Transverse colon (tissue), 4 donors: Measurements from ENCODE around the gene TFAP2E. TPM values are rescaled to one million over a fixed set of nuclear protein-coding genes. Genes with fewer than 3 reads are reported as not detected.
A peak's percentile ranks its signal among the peaks of the same experiment; 100 is the strongest.

ENCODE experiments used
- DNase-seq: peaks from one replicate; pipeline ENCODE4 v3.0.0-alpha.2; 2019
- H3K27ac ChIP-seq, 4 donors: fragments of 200-600 bp; sonication (generic); 2 replicates each; pipeline ENCODE4 v1.5.1; 2016 to 2018; ENCODE audit warnings: inconsistent platforms in 4 of 4
- H3K27me3 ChIP-seq: fragments of 200-600 bp; sonication (generic); 2 replicates; pipeline ENCODE4 v1.5.1; 2017; ENCODE audit warnings: inconsistent platforms
- H3K36me3 ChIP-seq, 4 donors: fragments of 200-600 bp; sonication (generic); 2 replicates each; pipeline ENCODE4 v1.5.1; 2017 to 2019; ENCODE audit warnings: inconsistent platforms in 4 of 4
- H3K4me1 ChIP-seq, 4 donors: fragments of 200-600 bp; sonication (generic); 2 replicates each; pipeline ENCODE4 v1.5.1; 2017 to 2020; ENCODE audit warnings: inconsistent platforms in 4 of 4
- H3K4me3 ChIP-seq, 4 donors: fragments of 200-600 bp; sonication (generic); 1 replicate in 1 of 4; 2 replicates in 3 of 4; pipeline versions ENCODE4 v1.5.1 to v1.6.1; 2017 to 2019; ENCODE audit warnings: inconsistent platforms in 4 of 4
- H3K9me3 ChIP-seq, 2 donors: fragments of 200-600 bp; sonication (generic); 2 replicates each; pipeline ENCODE4 v1.5.1; 2017 to 2019; ENCODE audit warnings: inconsistent platforms in 2 of 2
- CTCF ChIP-seq, 5 experiments: fragments of 200-600 bp in 3 of 5; fragments of 450-650 bp in 2 of 5; sonication (generic) in 3 of 5; IDR thresholded peaks; 1 replicate in 2 of 5; 2 replicates in 3 of 5; pipeline ENCODE4 v1.5.1; 2016 to 2017; ENCODE audit warnings: antibody characterized with exemption in 5 of 5, inconsistent platforms in 3 of 5, mild to moderate bottlenecking in 2 of 5, moderate library complexity in 1 of 5
- EP300 ChIP-seq: sonication (generic); formaldehyde crosslinking; IDR thresholded peaks from one replicate; pipeline ENCODE4 v1.6.1; 2017; ENCODE audit warnings: antibody characterized with exemption, low read depth
- POLR2A ChIP-seq: fragments of 450-650 bp; IDR thresholded peaks from one replicate; pipeline ENCODE4 v1.6.1; 2016; ENCODE audit warnings: antibody characterized with exemption, mild to moderate bottlenecking, moderate library complexity
- POLR2AphosphoS5 ChIP-seq, 3 donors: sonication (generic); formaldehyde crosslinking; IDR thresholded peaks; one replicate each; pipeline ENCODE4 v1.6.1; 2016; ENCODE audit warnings: antibody characterized with exemption in 3 of 3
- WGBS, 2 donors: methylation state at CpG; one replicate each; pipeline ENCODE4 v1.1.5; 2018; ENCODE audit warnings: low coverage in 1 of 2; 5-methylcytosine and 5-hydroxymethylcytosine counted together
- in situ Hi-C, 4 donors: fragments of 200-750 bp; cut with MboI; loops; one replicate each; pipeline versions ENCODE4 v1.15.0 to v1.15.1; 2017; ENCODE audit warnings: low sequenced_read_pairs in 3 of 4, low pct_ligation_motif_present in 1 of 4, low pct_unique_long_range_greater_than_20kb in 1 of 4
- intact Hi-C: fragments of 100-400 bp; cut with DNase I; formaldehyde crosslinking; loops from one replicate; pipeline ENCODE4 v1.15.1; 2023; ENCODE audit warnings: low total_unique reads
- total RNA-seq, 4 donors: library from RNA; depleted of rRNA; stranded (reverse); fragments of >200 nt; gene quantifications; one replicate each; pipeline ENCODE4 v1.1.0, GENCODE V29; 2016

The TFAP2E gene
- total RNA-seq, 4 donors from 2014 or later = 0.27 to 1.4 TPM; not detected in 2

DNA sequence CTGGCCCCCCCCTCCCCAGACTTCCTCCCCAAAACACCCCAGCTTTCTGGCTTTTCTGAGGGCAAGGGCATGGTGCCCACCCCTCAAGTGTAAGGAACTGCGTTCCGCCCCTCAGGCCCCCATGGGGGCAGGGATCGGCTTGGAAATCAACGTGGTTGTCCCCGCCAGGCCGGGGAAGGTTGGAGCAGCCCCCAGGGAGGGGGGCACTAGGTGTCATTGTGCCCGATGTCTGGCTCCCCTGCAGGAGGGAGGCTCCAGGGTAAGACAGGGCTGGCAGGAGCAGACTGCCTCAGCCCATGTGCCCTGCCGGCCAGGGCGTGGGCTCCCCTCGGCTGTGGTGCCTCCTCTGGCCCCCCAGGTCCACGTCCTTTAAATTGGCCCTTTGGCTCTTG is 7.4 kb upstream of the TFAP2E start:
- intact Hi-C loops = loop anchor here (5.0 kb wide), 1 partner anchor 162 kb away; no protein-coding TSS in a partner anchor

DNA sequence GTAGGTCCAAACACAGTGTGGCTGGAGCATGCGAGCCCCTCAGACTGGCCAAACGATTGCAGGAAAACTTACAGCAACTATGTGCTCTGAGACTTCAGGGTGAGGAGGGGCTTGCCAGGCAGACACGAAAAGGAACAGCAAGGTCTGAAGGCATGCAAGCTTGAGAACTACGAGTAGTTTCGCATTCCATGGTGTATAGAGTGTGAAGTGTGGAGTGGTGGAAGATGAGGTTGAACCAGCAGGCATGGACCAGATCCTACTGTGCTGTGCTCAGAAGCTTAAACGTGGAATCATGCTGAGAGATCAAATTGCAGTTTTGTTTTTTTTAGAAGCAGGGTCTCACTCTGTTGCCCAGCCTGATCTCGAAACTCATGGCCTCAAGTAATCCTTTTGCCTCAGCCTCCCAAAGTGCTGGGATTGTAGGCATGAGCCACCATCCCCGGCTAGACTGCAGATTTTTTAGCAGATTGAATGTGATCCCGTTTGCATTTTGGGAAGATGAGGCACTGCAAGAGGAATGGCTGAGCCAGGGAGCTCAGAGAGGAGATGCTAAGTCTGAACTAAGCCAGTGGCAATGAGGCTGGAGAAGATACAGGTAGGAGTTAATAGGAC is 5.1 kb upstream of the TFAP2E start:
- Histone ChIP-seq H3K4me3 (no peak overlapping the region), H3K9me3 (no peaks in the 10 kb centered on the region), H3K27ac (no peak overlapping the region), H3K4me1 (peaks cover 0 to 6% (median 3%) of the 10 kb centered on the region in 4 donors), H3K36me3 (no peaks in the 10 kb centered on the region), H3K27me3 (peaks cover 24% of the 10 kb centered on the region)
- TF ChIP-seq POLR2A (no peak), CTCF (IDR thresholded peaks at IDR 0.05) (no peak), EP300 (no peak), POLR2AphosphoS5 (IDR thresholded peaks at IDR 0.05) (no peak)
- intact Hi-C loops = loop anchor here (2.0 to 5.0 kb wide), 2 partner anchors 159 to 209 kb away; no protein-coding TSS in a partner anchor
- in situ Hi-C loops = loop anchor here (5.0 to 25.0 kb wide), 7 partner anchors 106 to 381 kb away; partner anchors contain the start of gene SFPQ (in 2 of the 4)
- no peak for DNase-seq
- 76% methylated on average over 7 to 9 of the region's 9 CpGs for WGBS, 2 donors

More for the DNA sequence above, 7.4 kb upstream of the TFAP2E start:
- no peak overlapping the region for H3K27ac ChIP-seq
- no peaks in the 10 kb centered on the region for H3K4me1 ChIP-seq
- no peak for DNase-seq
- H3K27me3 ChIP-seq = peaks cover under 1% of the 10 kb centered on the region
- no peaks in the 10 kb centered on the region for H3K9me3 ChIP-seq
- in situ Hi-C loops = loop anchor here (5.0 to 25.0 kb wide), 7 partner anchors 103 to 378 kb away; partner anchors contain the start of gene SFPQ (in 2 of the 4)
- TF ChIP-seq POLR2AphosphoS5 (IDR thresholded peaks at IDR 0.05) (no peak), POLR2A (no peak), CTCF (IDR thresholded peaks at IDR 0.05) (no peak), EP300 (no peak)
- WGBS, 2 donors = 95% methylated on average over 3 of the region's 11 CpGs; no CpG with 5 or more reads in 1 of the 2 donors
- no peak overlapping the region for H3K4me3 ChIP-seq
- H3K36me3 ChIP-seq = no peaks in the 10 kb centered on the region

GRCh38 chr1:35568975-35569395 is 4.1 kb upstream of the TFAP2E start:
- TF ChIP-seq POLR2AphosphoS5 (IDR thresholded peaks at IDR 0.05) (no peak), EP300 (no peak), CTCF (IDR thresholded peaks at IDR 0.05) (peak; percentile 79 to 87 (median 83)), POLR2A (no peak)
- Histone ChIP-seq H3K4me1 (peaks cover 0 to 15% (median 12%) of the 10 kb centered on the region in 4 donors), H3K9me3 (no peaks in the 10 kb centered on the region), H3K36me3 (no peaks in the 10 kb centered on the region), H3K27me3 (peaks cover 33% of the 10 kb centered on the region), H3K4me3 (no peak overlapping the region), H3K27ac (no peak overlapping the region)
- WGBS, 2 donors = 31 to 67% methylated on average over 1 to 4 of the region's 4 CpGs
- DNase-seq = peak; percentile 68
- intact Hi-C loops (loop anchor here (2.0 to 5.0 kb wide), 2 partner anchors 158 to 208 kb away; no protein-coding TSS in a partner anchor), in situ Hi-C loops (loop anchor here (5.0 to 25.0 kb wide), 7 partner anchors 107 to 382 kb away; partner anchors contain the start of gene SFPQ (in 2 of the 4))

DNA sequence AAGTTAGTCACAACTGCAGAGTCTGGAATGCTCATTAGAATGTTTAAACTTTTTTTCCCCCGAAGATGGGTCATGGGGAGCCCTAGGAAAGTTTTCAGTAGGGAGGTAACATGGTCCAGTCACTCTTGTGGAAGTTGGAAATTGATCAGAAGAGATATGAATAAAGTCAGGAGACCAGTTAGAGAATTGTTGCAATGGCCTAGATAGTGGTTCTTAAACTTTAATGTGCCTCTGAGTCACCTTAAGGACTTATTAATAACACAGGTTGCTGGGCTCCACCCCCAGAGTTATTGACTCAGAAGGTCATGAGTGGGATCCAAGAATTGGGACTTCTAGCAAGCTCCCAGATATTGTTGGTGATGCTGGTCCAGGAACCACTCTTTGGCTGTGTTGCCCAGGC is 3.2 kb upstream of the TFAP2E start:
- intact Hi-C loops (loop anchor here (2.0 to 5.0 kb wide), 2 partner anchors 157 to 207 kb away; no protein-coding TSS in a partner anchor), in situ Hi-C loops (loop anchor here (5.0 to 25.0 kb wide), 8 partner anchors 108 to 383 kb away; partner anchors contain the start of genes SFPQ (in 2 of the 4) and C1orf216 (in 1 of the 4))
- no peak for DNase-seq
- TF ChIP-seq POLR2A = no peak
- Histone ChIP-seq H3K27me3 (peaks cover 42% of the 10 kb centered on the region), H3K4me1 (peaks cover 0 to 15% (median 12%) of the 10 kb centered on the region in 4 donors), H3K27ac (no peak overlapping the region), H3K4me3 (no peak overlapping the region), H3K36me3 (no peaks in the 10 kb centered on the region), H3K9me3 (no peaks in the 10 kb centered on the region)
- 65 to 75% methylated on average over 1 of the region's 1 CpG for WGBS, 2 donors
